Renal pelvis (tissue), 12 donors: ENCODE data around the gene HAP1. TPM values are rescaled to one million over a fixed set of nuclear protein-coding genes. Genes with fewer than 3 reads are reported as not detected.
"Not testable (repeated sequence)": the region's sequence is repeated elsewhere in the genome, so short reads cannot be mapped to it uniquely, and the experiment has no call there.

Experiments used
- DNase-seq: peaks from one replicate; pipeline ENCODE4 v3.0.0-alpha.2; 2013
- long read RNA-seq, 16 experiments: transcript quantifications; one replicate each; lab custom pipeline, GENCODE V29; 2026
- polyA plus RNA-seq, 3 donors: library from polyadenylated mRNA; unstranded; fragments of 120-200 nt; gene quantifications; one replicate each; pipeline ENCODE4 v1.2.1, GENCODE V29; 2013; ENCODE audit not compliant: insufficient read length in 3 of 3

The HAP1 gene
- polyA plus RNA-seq, result 1 to 10 TPM; 1.2 to 1.5 (median 1.3) TPM
- long read RNA-seq, donor 1, result 0 reads
- long read RNA-seq, donor 2, result 0 reads
- long read RNA-seq, donor 3, result 0 reads
- long read RNA-seq, donor 4, result 0 reads
- long read RNA-seq, donor 5, result 0 reads
- long read RNA-seq, donor 6, result 0 reads
- long read RNA-seq, donor 7, result 0 reads
- long read RNA-seq, donor 8, result 0 reads
- long read RNA-seq, donor 9, result 0 reads
- long read RNA-seq, donor 10, result 0 reads
- long read RNA-seq, donor 11, result 0 reads
- long read RNA-seq, donor 12, result 0 reads
- long read RNA-seq, donor 13, result 0 reads
- long read RNA-seq, donor 14, result 0 reads
- long read RNA-seq, donor 15, result 0 reads
- long read RNA-seq, donor 16, result 0 reads

GRCh38 chr17:41734139-41734948 is at the start of gene HAP1:
HAP1 (minus strand) TSS chr17:41734643; CDS start chr17:41734634, 9 bp downstream.
- DNase-seq, result peak; percentile 36

- DNase-seq, result no peak
Observed at GRCh38 chr17:41782142-41782541, 47.7 kb upstream of the HAP1 start.

- DNase-seq, result no peak
Observed at GRCh38 chr17:41781404-41782110, 47.1 kb upstream of the HAP1 start.

- DNase-seq, result no peak
Observed at GRCh38 chr17:41779954-41780353, 45.5 kb upstream of the HAP1 start.

GRCh38 chr17:41777574-41778188 is 43.2 kb upstream of the HAP1 start:
- DNase-seq, result peak; percentile 80

- peak; percentile 72 for DNase-seq
Observed at GRCh38 chr17:41777157-41777573, 42.7 kb upstream of the HAP1 start.

GRCh38 chr17:41776262-41776900 is 41.9 kb upstream of the HAP1 start:
- DNase-seq, result not testable (repeated sequence)

GRCh38 chr17:41775394-41776226 is 41.2 kb upstream of the HAP1 start:
- DNase-seq, result no peak

GRCh38 chr17:41773731-41774193 is 39.3 kb upstream of the HAP1 start:
- DNase-seq, result no peak

- DNase-seq, result peak; percentile 82
Observed at GRCh38 chr17:41773190-41773588, 38.7 kb upstream of the HAP1 start.

- DNase-seq, result no peak
Observed at GRCh38 chr17:41772586-41773189, 38.2 kb upstream of the HAP1 start.

GRCh38 chr17:41772218-41772585 is 37.8 kb upstream of the HAP1 start:
- DNase-seq, result peak; percentile 61

- DNase-seq, result no peak
Observed at GRCh38 chr17:41771389-41772206, 37.2 kb upstream of the HAP1 start.

- DNase-seq, result no peak
Observed at GRCh38 chr17:41769985-41770384, 35.5 kb upstream of the HAP1 start.

- DNase-seq, result no peak
Observed at GRCh38 chr17:41769346-41769862, 35.0 kb upstream of the HAP1 start.

GRCh38 chr17:41768682-41769288 is 34.3 kb upstream of the HAP1 start:
- DNase-seq, result no peak

GRCh38 chr17:41767324-41768042 is 33.0 kb upstream of the HAP1 start:
- DNase-seq, result no peak

- DNase-seq, result no peak
Observed at GRCh38 chr17:41766135-41766534, 31.7 kb upstream of the HAP1 start.
